Pulmonary artery endothelial cell (primary cell): Measurements from ENCODE around the gene PATL2. TPM values are rescaled to one million over a fixed set of nuclear protein-coding genes. Genes with fewer than 3 reads are reported as not detected.
"Not testable (repeated sequence)": the region's sequence is repeated elsewhere in the genome, so short reads cannot be mapped to it uniquely, and the experiment has no call there.

Experiments
- DNase-seq: peaks from one replicate; pipeline ENCODE4 v3.0.0-alpha.2; 2011; ENCODE audit warnings: low read depth, low spot score
- total RNA-seq: library from RNA; depleted of rRNA; stranded (reverse); fragments of >200 nt; gene quantifications from 2 replicates; pipeline ENCODE4 v1.2.3, GENCODE V29; 2014

PATL2 gene
- under 0.01 TPM in 1 of 2 replicates, not detected in the other for total RNA-seq

GRCh38 chr15:44711096-44711742, at the start of gene PATL2, which contains the start of gene B2M:
PATL2 (minus strand) TSS chr15:44711323; CDS start chr15:44676490, 34,833 bp downstream.
B2M (plus strand) TSS chr15:44711517; CDS start chr15:44711547, 30 bp downstream.
- DNase-seq: peak; percentile 84

DNA sequence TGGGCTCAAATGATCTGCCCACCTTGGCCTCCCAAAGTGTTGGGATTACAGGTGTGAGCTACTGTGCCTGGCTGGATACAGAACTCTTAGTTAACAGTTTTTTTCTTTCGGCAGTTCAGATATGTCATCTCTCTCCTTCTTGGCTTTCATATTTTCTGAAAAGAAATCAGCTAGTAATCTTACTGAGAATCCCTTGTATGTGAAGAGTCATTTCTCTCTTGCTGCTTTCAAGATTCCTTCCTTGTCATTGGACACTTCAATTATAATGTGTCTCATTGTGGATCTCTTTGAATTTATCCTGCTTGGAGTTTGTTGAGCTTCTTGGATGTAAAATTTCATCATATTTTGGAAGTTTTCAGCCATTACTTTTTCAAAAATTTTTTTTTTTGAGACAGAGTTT, 42.2 kb upstream of the PATL2 start:
- DNase-seq: no peak

GRCh38 chr15:44743454-44743853, 32.3 kb upstream of the PATL2 start:
- not testable (repeated sequence) for DNase-seq

- not testable (repeated sequence) for DNase-seq
These were observed 28.2 kb upstream of the PATL2 start for GRCh38 chr15:44739222-44739847.

DNA sequence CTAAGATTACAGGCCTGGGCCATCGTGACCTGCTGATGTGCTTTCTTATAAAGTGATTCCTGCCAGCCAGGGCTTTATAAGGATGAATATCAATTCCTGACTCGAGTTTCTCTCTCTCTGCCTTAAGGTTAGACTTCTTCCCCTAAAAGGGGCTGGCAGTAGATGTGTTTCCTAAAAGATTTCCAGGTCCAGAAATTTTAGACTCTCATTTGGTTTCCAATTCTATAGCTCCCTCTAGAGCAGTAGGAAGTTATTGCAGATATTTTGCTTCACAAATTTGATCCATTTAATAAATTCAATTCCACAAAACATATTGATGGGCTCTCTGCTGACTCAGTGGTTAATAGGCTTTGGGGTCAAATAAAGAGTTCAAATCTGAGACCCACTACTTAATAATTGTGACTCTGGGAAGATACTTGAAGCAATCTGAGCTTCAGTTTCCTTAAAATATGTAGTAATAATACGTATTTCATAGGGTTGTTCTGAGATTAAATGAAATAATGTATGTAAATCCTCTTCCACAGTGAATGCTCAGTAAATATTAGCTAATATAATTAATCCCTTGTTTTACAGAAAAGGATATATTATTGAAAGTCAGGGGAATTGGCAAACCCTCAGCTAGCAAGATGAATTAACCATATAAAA, 27.3 kb upstream of the PATL2 start:
- no peak for DNase-seq

DNA sequence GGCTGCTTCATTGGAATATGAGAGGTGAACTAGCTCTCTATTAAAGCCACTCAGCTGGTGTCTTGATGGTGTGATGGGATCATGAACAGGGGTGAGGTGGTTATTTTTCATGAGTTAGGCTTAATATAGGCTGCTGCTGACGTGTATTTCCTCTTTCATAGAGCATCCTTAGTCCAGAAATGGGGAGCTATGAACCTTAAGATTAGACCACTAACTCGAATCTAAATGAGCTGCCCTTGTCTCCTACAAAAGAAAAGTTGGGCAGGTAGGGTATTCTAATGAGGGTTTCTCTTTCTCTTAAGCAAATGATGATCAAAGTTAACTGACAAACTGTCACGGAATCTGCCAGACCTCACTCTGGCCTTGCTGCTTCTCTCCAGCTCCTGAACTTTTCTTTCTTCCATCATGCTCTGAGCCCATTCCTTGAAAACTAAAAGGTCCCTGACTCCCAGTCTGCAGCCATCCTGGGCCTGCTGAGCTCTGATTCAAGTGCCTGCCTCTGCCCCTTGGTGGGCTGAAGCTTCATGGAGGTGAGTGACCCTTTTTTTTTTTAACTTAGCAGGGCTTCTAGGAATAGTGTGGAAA, 25.1 kb upstream of the PATL2 start, which contains the start of gene TRIM69:
Gene TRIM69 (plus strand): TSS at position 348 of the 585 bp plus-strand sequence. CDS start 177 bp downstream, at position 525.
- DNase-seq: no peak

DNA sequence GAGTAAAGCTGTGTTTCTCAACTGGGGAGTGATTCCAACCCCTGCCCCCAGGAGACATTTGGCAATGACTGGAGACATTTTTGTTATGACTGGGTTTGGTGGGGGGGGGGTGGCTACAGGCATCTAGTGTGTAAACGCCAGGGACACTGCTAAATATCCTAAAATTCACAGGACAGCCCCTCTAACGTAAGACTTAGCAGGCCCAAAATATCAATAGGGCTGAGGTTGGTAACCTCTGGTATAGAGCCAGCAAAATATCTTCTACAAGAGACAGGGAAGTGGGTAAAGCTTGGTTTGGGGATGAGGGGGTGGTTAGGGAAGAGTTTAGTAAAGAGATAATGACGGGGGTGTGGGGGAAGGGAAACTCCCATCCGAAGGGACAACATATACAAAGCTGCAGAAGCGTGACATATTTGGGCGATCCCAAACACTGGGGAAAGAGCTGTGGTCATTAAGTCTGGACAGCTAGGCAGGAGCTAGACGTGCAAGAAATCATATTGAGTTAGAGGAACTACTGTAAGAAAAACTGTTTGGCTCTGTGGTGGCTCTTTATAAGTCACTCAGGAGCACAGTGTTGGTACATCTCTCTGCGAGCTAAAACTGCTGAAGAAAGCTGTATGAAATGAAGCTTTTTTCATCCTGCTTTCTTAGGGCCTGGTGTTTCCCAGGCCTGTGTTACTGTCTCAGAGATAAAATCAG, 24.5 kb upstream of the PATL2 start:
- DNase-seq: no peak

DNA sequence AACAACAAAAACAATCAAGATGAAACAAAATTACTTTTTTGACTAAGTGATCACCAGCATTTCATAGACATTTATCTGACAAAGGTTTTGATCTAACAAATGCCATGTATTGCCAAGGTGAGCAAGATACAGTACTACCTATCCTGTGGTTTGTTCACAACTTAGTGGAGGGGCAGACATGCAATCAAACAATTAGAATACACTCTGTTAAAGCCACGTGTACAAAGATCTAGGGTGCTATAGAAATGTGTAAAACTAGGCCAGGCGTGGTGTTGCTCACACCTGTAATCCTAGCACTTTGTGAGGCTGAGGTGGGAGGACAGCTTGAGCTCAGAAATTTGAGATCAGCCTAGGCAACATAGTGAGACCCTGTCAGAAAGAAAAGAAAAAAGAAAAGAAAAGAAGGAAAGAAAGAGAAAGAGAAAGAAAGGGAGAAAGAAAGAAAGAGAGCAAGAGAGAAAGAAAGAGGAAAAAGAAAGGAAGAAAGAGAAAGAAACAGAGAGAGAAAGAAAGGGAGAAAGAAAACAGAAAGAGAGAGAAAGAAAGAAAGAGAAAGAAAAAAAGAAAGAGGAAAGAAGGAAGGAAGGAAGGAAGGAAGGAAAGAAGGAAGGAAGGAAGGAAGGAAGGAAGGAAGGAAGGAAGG, 23.8 kb upstream of the PATL2 start:
- DNase-seq: no peak

DNA sequence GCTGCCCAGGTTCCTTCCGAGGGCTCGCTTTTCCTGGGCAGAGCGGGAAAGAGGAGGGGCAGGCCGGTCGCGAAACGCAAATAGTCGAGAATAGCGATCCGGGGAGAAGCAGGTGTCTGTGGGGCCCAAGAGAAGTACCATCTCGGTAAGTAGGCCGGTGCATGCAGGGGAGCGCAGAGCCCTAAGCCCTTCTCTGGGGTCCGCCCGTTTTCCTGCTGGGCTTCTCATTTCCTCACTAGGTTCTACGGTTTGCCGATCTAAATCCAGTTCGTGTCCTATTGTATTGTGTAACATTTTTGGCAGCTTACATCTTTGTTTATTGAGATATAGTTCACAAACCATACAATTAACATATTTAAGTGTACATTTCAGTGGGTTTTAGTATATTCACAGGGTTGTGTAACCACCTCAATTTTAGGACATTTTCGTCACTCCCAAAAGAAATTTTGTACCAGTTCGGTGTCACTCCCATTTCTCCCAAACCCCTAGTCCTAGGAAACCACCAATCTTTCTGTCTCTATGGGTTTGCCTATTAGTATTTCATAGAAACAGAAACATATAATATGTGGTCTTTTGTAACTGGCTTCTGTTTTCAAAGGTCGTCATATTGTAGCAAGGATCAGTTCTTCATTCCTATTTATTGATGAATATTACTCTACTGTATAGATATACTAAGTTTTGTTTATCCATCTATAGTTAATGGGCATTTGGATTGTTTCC, 18.4 kb upstream of the PATL2 start:
- no peak for DNase-seq

DNA sequence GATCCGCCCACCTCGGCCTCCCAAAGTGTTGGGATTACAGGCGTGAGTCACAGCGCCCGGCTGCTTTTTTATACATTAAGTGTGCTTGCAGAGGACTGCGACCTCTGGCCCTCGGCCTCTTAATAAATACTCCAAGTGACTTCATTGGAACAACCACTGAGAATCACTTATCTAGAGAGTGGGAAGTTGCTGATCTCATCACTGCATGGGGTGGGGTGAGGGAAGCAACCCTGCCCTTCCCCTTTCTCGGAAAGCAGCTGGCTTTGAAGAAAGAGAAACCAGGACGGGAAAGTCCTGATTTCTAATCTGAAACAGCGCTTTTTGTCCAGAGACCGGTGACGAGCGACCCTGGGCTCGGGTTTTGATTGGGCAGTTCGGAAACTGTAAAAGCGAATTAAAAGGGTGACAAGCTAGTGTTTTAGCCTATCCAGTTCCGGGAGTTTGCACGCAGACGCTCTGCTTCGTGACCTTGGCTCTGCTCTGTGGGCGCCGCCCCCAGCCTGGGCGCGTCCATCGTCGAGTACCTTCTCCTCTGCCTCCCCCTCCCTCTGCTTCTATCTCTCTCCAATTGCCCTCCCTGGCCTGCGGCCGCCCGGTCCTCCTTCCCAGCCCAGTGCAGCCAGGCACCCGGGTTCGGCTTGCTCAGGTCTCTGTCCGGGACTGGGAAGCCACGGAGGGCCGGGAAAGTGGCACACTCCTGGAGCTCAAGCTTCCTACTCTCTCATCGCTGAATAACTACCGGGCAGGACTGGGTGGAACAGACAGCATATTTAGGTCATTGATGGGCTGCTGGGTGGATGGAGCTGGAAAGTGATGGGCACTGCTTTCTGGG, 17.7 kb upstream of the PATL2 start:
- DNase-seq: peak; percentile 94

DNA sequence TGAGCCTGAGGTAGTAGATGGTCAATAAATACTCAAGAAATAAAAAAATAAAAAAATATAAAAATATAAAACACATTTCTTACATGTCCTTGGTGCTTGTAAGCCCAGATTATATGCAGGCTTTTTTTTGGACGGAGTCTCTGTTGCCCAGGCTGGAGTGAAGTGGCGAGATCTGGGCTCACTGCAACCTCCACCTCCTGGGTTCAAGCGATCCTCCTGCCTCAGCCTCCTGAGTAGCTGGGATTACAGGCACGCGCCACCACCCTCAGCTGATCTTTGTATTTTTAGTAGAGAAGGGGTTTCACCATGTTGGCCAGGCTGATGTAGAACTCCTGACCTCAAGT, 17.1 kb upstream of the PATL2 start:
- DNase-seq: not testable (repeated sequence)

DNA sequence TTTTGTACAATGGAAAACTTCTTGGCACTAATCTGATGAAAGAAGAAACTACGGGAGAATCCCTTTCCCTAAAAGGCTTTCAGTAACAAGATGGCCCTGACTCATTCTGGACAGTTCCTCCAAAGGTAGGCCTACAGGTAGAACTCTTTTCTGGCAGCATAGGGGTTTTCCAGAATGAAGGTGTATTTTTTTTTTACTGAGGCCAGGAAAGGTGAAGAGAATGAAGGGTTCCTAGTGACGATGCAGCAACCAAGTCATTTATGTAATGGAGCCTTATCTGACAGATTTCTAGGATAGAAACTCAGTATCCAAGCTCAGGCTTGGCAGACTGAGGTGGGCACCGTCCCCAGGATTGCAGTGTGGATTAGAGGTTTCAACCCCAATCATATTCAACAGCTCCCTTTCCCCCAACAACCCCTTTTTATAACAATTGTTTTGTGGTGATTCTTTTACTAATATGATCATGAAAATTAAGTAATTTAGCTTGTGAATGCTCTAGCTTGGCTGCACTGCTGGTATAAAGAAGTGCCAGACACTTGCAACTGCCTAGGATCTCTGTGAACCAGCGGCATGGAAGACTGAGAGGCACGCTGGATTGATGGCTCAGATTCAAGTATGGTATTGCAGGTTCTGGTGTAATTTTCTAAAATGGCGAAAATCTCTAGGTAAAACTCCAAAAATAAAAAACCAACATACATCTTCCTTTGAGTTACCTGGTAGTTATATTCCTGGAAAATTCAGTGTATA, 16.5 kb upstream of the PATL2 start:
- DNase-seq: no peak

- DNase-seq: peak; percentile 77
These were observed 15.7 kb upstream of the PATL2 start for GRCh38 chr15:44726568-44727484.

GRCh38 chr15:44726136-44726535, 15.0 kb upstream of the PATL2 start:
- no peak for DNase-seq

DNA sequence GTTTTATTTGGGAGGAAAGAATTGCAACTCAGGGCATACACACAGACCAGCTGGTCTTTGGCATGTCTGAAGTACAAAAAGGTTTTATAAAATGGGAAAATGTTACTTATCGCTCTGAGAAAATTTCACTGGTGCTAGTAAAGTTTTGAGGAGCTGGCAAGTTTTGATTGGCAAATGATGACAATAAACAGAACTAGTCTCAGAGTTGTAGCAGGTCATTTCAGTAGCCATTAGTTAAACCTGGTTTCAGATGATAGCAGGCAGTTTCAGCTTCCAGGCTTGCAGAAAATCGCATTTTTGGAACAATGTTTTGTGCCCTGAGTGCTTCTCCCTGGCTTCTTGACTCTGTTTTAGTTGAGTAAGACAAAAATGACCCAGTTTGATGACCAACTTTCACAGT, 10.9 kb upstream of the PATL2 start:
- DNase-seq: no peak

- no peak for DNase-seq
These were observed 9.5 kb upstream of the PATL2 start for GRCh38 chr15:44720460-44721176.

DNA sequence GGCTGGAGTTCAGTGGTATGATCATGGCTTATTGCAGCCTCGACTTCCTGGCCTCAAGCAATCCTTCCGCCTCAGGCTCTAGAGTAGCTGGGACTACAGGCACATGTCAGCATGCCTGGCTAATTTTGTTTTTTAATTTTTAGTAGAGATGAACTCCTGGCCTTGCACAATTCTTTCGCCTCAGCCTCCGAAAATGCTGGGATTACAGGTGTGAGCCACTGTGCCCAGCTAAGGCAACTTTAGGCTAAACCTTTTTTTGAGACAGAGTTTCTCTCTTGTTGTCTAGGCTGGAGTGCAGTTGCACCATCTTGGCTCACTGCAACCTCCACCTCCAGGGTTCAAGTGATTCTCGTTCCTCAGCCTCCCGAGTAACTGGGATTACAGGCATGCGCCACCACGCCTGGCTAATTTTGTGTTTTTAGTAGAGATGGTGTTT, 8.9 kb upstream of the PATL2 start:
- not testable (repeated sequence) for DNase-seq
